H1 (cell line): ENCODE results near the gene NHEJ1. TPM values are rescaled to one million over a fixed set of nuclear protein-coding genes. Genes with fewer than 3 reads are reported as not detected.
"Not testable (repeated sequence)": the region's sequence is repeated elsewhere in the genome, so short reads cannot be mapped to it uniquely, and the experiment has no call there.

Source experiments
- CTCF ChIA-PET: fragments of 300-600 bp; sonication (Branson Sonifier 250); formaldehyde crosslinking; loops from one replicate; lab custom pipeline; 2021; ENCODE audit not compliant: partially characterized antibody; lab: Charles Lee
- POLR2A ChIA-PET: fragments of 300-600 bp; sonication (Branson Sonifier 250); formaldehyde crosslinking; loops from one replicate; lab custom pipeline; 2021; ENCODE audit warnings: inconsistent platforms; ENCODE audit not compliant: partially characterized antibody; lab: Charles Lee
- DNase-seq, 2 experiments: peaks; one replicate each; pipeline versions ENCODE4 v3.0.0 to v3.0.0-alpha.2; 2010 to 2022; ENCODE audit warnings: low spot score in 2 of 2, low read depth in 1 of 2, mixed read lengths in 1 of 2
- FAIRE-seq: peaks from 2 replicates; lab custom pipeline; 2011; peaks lifted over from hg19 to GRCh38; lab: Jason Lieb, UNC
- H2AFZ ChIP-seq: 2 replicates; pipeline ENCODE4 v1.8.1; 2012; ENCODE audit warnings: low read length, inconsistent platforms
- H2AK5ac ChIP-seq: 2 replicates; pipeline ENCODE4 v1.6.1; 2013; ENCODE audit warnings: low read depth, low read length
- H2BK120ac ChIP-seq: replicated peaks from 2 replicates; pipeline ENCODE3; 2013; ENCODE audit warnings: low read depth, low read length, inconsistent platforms
- H2BK12ac ChIP-seq: 2 replicates; pipeline ENCODE4 v1.6.1; 2013; ENCODE audit warnings: low read depth, low read length
- H2BK15ac ChIP-seq: 2 replicates; pipeline ENCODE4 v1.6.1; 2013; ENCODE audit warnings: low read length
- H2BK20ac ChIP-seq: 2 replicates; pipeline ENCODE4 v1.6.1; 2013; ENCODE audit warnings: low read length
- H2BK5ac ChIP-seq: 2 replicates; pipeline ENCODE4 v1.6.1; 2013; ENCODE audit warnings: low read depth, low read length
- H3K14ac ChIP-seq: 2 replicates; pipeline ENCODE4 v1.6.1; 2013; ENCODE audit warnings: inconsistent platforms; ENCODE audit not compliant: insufficient read length
- H3K18ac ChIP-seq: 2 replicates; pipeline ENCODE4 v1.6.1; 2013; ENCODE audit warnings: low read length; ENCODE audit errors: extremely low read depth
- H3K23ac ChIP-seq: 2 replicates; pipeline ENCODE4 v1.6.1; 2013; ENCODE audit warnings: inconsistent platforms; ENCODE audit not compliant: insufficient read length
- H3K23me2 ChIP-seq: 2 replicates; pipeline ENCODE4 v1.6.1; 2013; ENCODE audit warnings: low read depth, low read length
- H3K27ac ChIP-seq: 2 replicates; pipeline ENCODE4 v1.6.1; 2011; ENCODE audit warnings: low read depth, low read length, inconsistent platforms
- H3K27me3 ChIP-seq, 4 experiments: replicated peaks in 1 of 4; 1 replicate in 1 of 4; 2 replicates in 3 of 4; pipeline versions ENCODE4 v1.6.1 to v1.8.1; 2011 to 2013; ENCODE audit warnings: low read length in 3 of 4, mild to moderate bottlenecking in 3 of 4, inconsistent platforms in 2 of 4, mixed read lengths in 2 of 4, moderate library complexity in 1 of 4; ENCODE audit not compliant: control insufficient read depth in 3 of 4, insufficient read depth in 3 of 4; ENCODE audit errors: extremely low read depth in 1 of 4
- H3K36me3 ChIP-seq, 4 experiments: 2 replicates each; pipeline versions ENCODE4 v1.6.1 to v1.8.1; 2011 to 2013; ENCODE audit warnings: mild to moderate bottlenecking in 4 of 4, low read length in 3 of 4, moderate library complexity in 2 of 4, control low read depth in 1 of 4, inconsistent platforms in 1 of 4; ENCODE audit not compliant: insufficient read depth in 4 of 4, control insufficient read depth in 2 of 4
- H3K4ac ChIP-seq: replicated peaks from 2 replicates; pipeline ENCODE3; 2013; ENCODE audit warnings: low read length, low read depth, mixed read lengths, inconsistent platforms; ENCODE audit not compliant: insufficient read length
- H3K4me1 ChIP-seq, 4 experiments: replicated peaks in 1 of 4; 1 replicate in 1 of 4; 2 replicates in 3 of 4; pipeline versions ENCODE4 v1.6.1 to v1.8.1; 2011 to 2013; ENCODE audit warnings: low read length in 3 of 4, inconsistent platforms in 2 of 4, mixed read lengths in 1 of 4; ENCODE audit not compliant: insufficient read depth in 4 of 4, control insufficient read depth in 3 of 4
- H3K4me2 ChIP-seq, 2 experiments: 2 replicates each; pipeline versions ENCODE4 v1.6.1 to v1.8.1; 2011 to 2013; ENCODE audit warnings: low read depth in 2 of 2, low read length in 2 of 2, control low read depth in 1 of 2, inconsistent platforms in 1 of 2, mild to moderate bottlenecking in 1 of 2; ENCODE audit not compliant: insufficient read depth in 1 of 2
- H3K4me3 ChIP-seq, 4 experiments: fragments of 200-600, 300-600 bp in 1 of 4; sonication (generic), shearing (Covaris generic), sonication (Bioruptor Twin) in 1 of 4; 2 replicates each; pipeline versions ENCODE4 v1.5.1 to v1.8.1; 2011 to 2016; ENCODE audit warnings: low read length in 4 of 4, low read depth in 3 of 4, control low read depth in 2 of 4, inconsistent platforms in 2 of 4, mild to moderate bottlenecking in 2 of 4, mixed read lengths in 1 of 4, moderate library complexity in 1 of 4; ENCODE audit not compliant: insufficient read depth in 2 of 4; ENCODE audit errors: extremely low read depth in 1 of 4
- H3K56ac ChIP-seq: replicated peaks from 2 replicates; pipeline ENCODE3; 2013; ENCODE audit warnings: low read depth, mild to moderate bottlenecking, mixed read lengths, low read length, inconsistent platforms; ENCODE audit not compliant: insufficient read length
- H3K79me1 ChIP-seq: 2 replicates; pipeline ENCODE4 v1.6.1; 2013; ENCODE audit warnings: low read depth, low read length, control low read depth
- H3K79me2 ChIP-seq, 2 experiments: 2 replicates each; pipeline versions ENCODE4 v1.6.1 to v1.8.1; 2012 to 2013; ENCODE audit warnings: low read length in 2 of 2, mild to moderate bottlenecking in 2 of 2, inconsistent platforms in 1 of 2; ENCODE audit not compliant: insufficient read depth in 2 of 2, control insufficient read depth in 1 of 2
- H3K9ac ChIP-seq, 4 experiments: replicated peaks in 1 of 4; 1 replicate in 1 of 4; 2 replicates in 3 of 4; pipeline versions ENCODE4 v1.6.1 to v1.8.1; 2011 to 2013; ENCODE audit warnings: low read depth in 3 of 4, low read length in 3 of 4, control low read depth in 2 of 4, mild to moderate bottlenecking in 2 of 4, moderate library complexity in 2 of 4, inconsistent platforms in 1 of 4; ENCODE audit errors: extremely low read depth in 1 of 4
- H3K9me3 ChIP-seq, 2 experiments: 2 replicates each; pipeline versions ENCODE4 v1.6.1 to v1.8.1; 2012 to 2013; ENCODE audit warnings: mild to moderate bottlenecking in 2 of 2, moderate library complexity in 2 of 2, control low read depth in 1 of 2, inconsistent platforms in 1 of 2, low read depth in 1 of 2, low read length in 1 of 2, mixed read lengths in 1 of 2; ENCODE audit not compliant: insufficient read depth in 2 of 2
- H4K20me1 ChIP-seq, 2 experiments: replicated peaks in 1 of 2; 2 replicates each; pipeline versions ENCODE3 to v1.8.1; 2011 to 2013; ENCODE audit warnings: inconsistent platforms in 2 of 2, low read length in 2 of 2, mild to moderate bottlenecking in 1 of 2; ENCODE audit not compliant: insufficient read depth in 2 of 2, control insufficient read depth in 1 of 2
- H4K5ac ChIP-seq: 2 replicates; pipeline ENCODE4 v1.6.1; 2013; ENCODE audit warnings: low read length, low read depth, mixed read lengths, inconsistent platforms; ENCODE audit not compliant: insufficient read length
- H4K8ac ChIP-seq: 2 replicates; pipeline ENCODE4 v1.8.0; 2013; ENCODE audit warnings: mild to moderate bottlenecking, moderate library complexity, low read length, inconsistent platforms; ENCODE audit not compliant: insufficient read depth; ENCODE audit errors: extremely low read depth
- H4K91ac ChIP-seq: replicated peaks from 2 replicates; pipeline ENCODE3; 2013; ENCODE audit warnings: low read length, mixed read lengths, inconsistent platforms; ENCODE audit not compliant: insufficient read length
- WGBS, 2 experiments: shearing (Covaris generic) in 1 of 2; methylation state at CpG; one replicate each; pipeline versions ENCODE4 v1.1.6 to v1.1.7; 2013 to 2015; ENCODE audit warnings: low lambda C conversion rate in 2 of 2, mixed read lengths in 2 of 2, inconsistent platforms in 1 of 2, low coverage in 1 of 2, missing lambda C conversion rate in 1 of 2; ENCODE audit not compliant: insufficient replicate concordance in 2 of 2, insufficient coverage in 1 of 2, insufficient read length in 1 of 2; ENCODE audit errors: extremely low coverage in 1 of 2, missing lambda C conversion rate in 1 of 2; 5-methylcytosine and 5-hydroxymethylcytosine counted together
- polyA plus RNA-seq, 7 experiments: library from polyadenylated mRNA; depleted of rRNA in 3 of 7; stranded (reverse) in 5 of 7; unstranded in 2 of 7; fragments of >200 nt in 5 of 7; fragments of 200-250 nt in 2 of 7; gene quantifications; 1 replicate in 5 of 7; 2 replicates in 1 of 7; 4 replicates in 1 of 7; pipeline versions ENCODE4 v1.2.1 to v1.2.3, GENCODE V29; 2011 to 2013; ENCODE audit warnings: missing spikeins in 2 of 7, mixed read lengths in 2 of 7
- total RNA-seq: library from RNA; stranded (reverse); fragmentation: NEBNext Ultra II Directional; extraction: Animal tissue kit (Norgen Biotek cat#: 25700); gene quantifications from 2 replicates; pipeline ENCODE4 v1.2.1, GENCODE V29; 2021

Gene NHEJ1
- total and polyA plus RNA-seq, 2 of the 8 experiments (the other 6 are each of a cell fraction or from before 2014, with no cell fraction given): 22.7 to 24.1 TPM

GRCh38 chr2:219201331-219201730 lies 40.7 kb upstream of the NHEJ1 start:
- FAIRE-seq: not testable (repeated sequence)
- CTCF ChIA-PET: interaction anchor here (1.1 to 3.5 kb wide), 4 partner anchors 10 to 94 kb away, joined by 3 to 9 read pairs (median 6); no protein-coding TSS in a partner anchor

More at GRCh38 chr2:219201331-219201730, 40.7 kb upstream of the NHEJ1 start:
- not testable (repeated sequence) for H3K79me2 ChIP-seq, H3K14ac ChIP-seq, H3K36me3 ChIP-seq, H2AK5ac ChIP-seq, H4K20me1 ChIP-seq, H2AFZ ChIP-seq, H3K9me3 ChIP-seq, H3K4me1 ChIP-seq, H2BK20ac ChIP-seq, H3K27me3 ChIP-seq, H3K56ac ChIP-seq, H3K4ac ChIP-seq, H3K23ac ChIP-seq, H3K79me1 ChIP-seq, DNase-seq, H2BK15ac ChIP-seq, H3K4me3 ChIP-seq, H4K8ac ChIP-seq, H2BK120ac ChIP-seq, H3K23me2 ChIP-seq, H3K9ac ChIP-seq, H3K27ac ChIP-seq, H4K5ac ChIP-seq, H4K91ac ChIP-seq, H3K18ac ChIP-seq, H3K4me2 ChIP-seq, H2BK5ac ChIP-seq, H2BK12ac ChIP-seq
- POLR2A ChIA-PET: interaction anchor here (1.1 to 2.3 kb wide), 2 partner anchors 9 to 18 kb away, joined by 3 to 6 read pairs; partner anchors contain the start of gene ABCB6
- 98% methylated on average over 5 of the region's 21 CpGs; no CpG with 5 or more reads in 1 of the 2 experiments for WGBS, 2 experiments
